Hepatocyte (in vitro differentiated cells): ENCODE measurements around the gene SLITRK4. TPM values are rescaled to one million over a fixed set of nuclear protein-coding genes. Genes with fewer than 3 reads are reported as not detected.
A peak's percentile ranks its signal among the peaks of the same experiment; 100 is the strongest.

ENCODE experiments used
- DNase-seq: peaks from one replicate; pipeline ENCODE4 v3.0.0-alpha.2; 2016; ENCODE audit warnings: low spot score
- H2AFZ ChIP-seq: fragments of 200-600 bp; sonication (generic); 2 replicates; pipeline ENCODE4 v1.6.0; 2016; ENCODE audit warnings: antibody characterized with exemption, mild to moderate bottlenecking
- H3K27ac ChIP-seq: fragments of 200-600 bp; sonication (generic); 2 replicates; pipeline ENCODE4 v1.5.1; 2016; ENCODE audit warnings: mild to moderate bottlenecking
- H3K27me3 ChIP-seq: fragments of 200-600 bp; sonication (generic); 2 replicates; pipeline ENCODE4 v1.6.1; 2016
- H3K36me3 ChIP-seq: fragments of 200-600 bp; sonication (generic); replicated peaks from 2 replicates; pipeline ENCODE4 v1.5.1; 2016; ENCODE audit warnings: low read depth; ENCODE audit not compliant: insufficient read depth
- H3K4me1 ChIP-seq: fragments of 200-600 bp; sonication (generic); 2 replicates; pipeline ENCODE4 v1.5.1; 2016; ENCODE audit warnings: mild to moderate bottlenecking, moderate library complexity; ENCODE audit not compliant: insufficient read depth
- H3K4me2 ChIP-seq: fragments of 200-600 bp; sonication (generic); 2 replicates; pipeline ENCODE4 v1.6.0; 2016
- H3K4me3 ChIP-seq: fragments of 200-600 bp; sonication (generic); 2 replicates; pipeline ENCODE4 v1.5.1; 2016; ENCODE audit warnings: mild to moderate bottlenecking
- H3K79me2 ChIP-seq: fragments of 200-600 bp; sonication (generic); 2 replicates; pipeline ENCODE4 v1.6.0; 2017; ENCODE audit warnings: mild to moderate bottlenecking
- H3K9me2 ChIP-seq: fragments of 200-600 bp; sonication (generic); replicated peaks from 2 replicates; pipeline ENCODE4 v1.6.0; 2017; ENCODE audit warnings: mild to moderate bottlenecking; ENCODE audit not compliant: insufficient read depth
- H3K9me3 ChIP-seq: fragments of 200-600 bp; sonication (generic); 2 replicates; pipeline ENCODE4 v1.5.1; 2016; ENCODE audit warnings: low read depth, mild to moderate bottlenecking
- H4K20me1 ChIP-seq: fragments of 200-600 bp; sonication (generic); 2 replicates; pipeline ENCODE4 v1.6.0; 2016; ENCODE audit warnings: mild to moderate bottlenecking; ENCODE audit not compliant: insufficient read depth, poor library complexity, severe bottlenecking
- CTCF ChIP-seq: fragments of 200-600 bp; sonication (generic); IDR thresholded peaks from 2 replicates; pipeline ENCODE4 v1.5.1; 2016; ENCODE audit warnings: antibody characterized with exemption, mild to moderate bottlenecking; ENCODE audit not compliant: poor library complexity
- EZH2 ChIP-seq: fragments of 200-600 bp; sonication (generic); IDR thresholded peaks from 2 replicates; pipeline ENCODE4 v1.6.1; 2016; ENCODE audit warnings: antibody characterized with exemption, mild to moderate bottlenecking, borderline replicate concordance
- EZH2phosphoT487 ChIP-seq: fragments of 200-600 bp; sonication (generic); IDR thresholded peaks from one replicate; pipeline ENCODE4 v1.6.1; 2018; ENCODE audit warnings: antibody characterized with exemption, mild to moderate bottlenecking, low read depth, moderate library complexity; ENCODE audit not compliant: unreplicated experiment, severe bottlenecking
- WGBS: methylation state at CpG from one replicate; pipeline ENCODE4 v1.1.6; 2016; ENCODE audit warnings: low lambda C conversion rate; ENCODE audit errors: missing lambda C conversion rate; 5-methylcytosine and 5-hydroxymethylcytosine counted together
- polyA plus RNA-seq: library from polyadenylated mRNA; unstranded; fragments of >200 nt; fragmentation: Nextera tagmentation; extraction: Ambion mirVana; gene quantifications from 2 replicates; pipeline ENCODE4 v1.2.1, GENCODE V29; 2016
- total RNA-seq: library from RNA; depleted of rRNA; stranded (reverse); fragments of >200 nt; gene quantifications from 2 replicates; pipeline ENCODE4 v1.2.3, GENCODE V29; 2014

SLITRK4 gene
- total and polyA plus RNA-seq, 2 experiments from 2014 or later, result 11.1 to 15.2 TPM

DNA sequence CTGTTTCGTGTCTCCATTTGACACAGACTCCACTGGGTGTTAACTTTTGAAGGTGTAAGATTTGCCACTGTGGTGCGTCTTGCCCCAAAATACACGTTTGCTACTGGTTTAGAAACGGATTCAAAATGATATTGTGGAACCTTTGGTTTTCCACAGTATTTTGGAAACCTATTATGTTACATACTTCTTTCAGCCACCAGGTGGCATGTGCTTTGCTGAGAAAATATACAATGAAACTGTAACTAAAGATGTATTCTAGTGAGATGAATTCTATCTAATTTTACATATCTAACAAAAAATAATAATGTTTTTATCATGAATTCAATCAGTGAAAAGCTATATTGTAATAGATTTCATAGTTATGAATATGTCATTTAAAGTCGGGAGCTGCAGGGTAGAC, 28.4 kb upstream of the SLITRK4 start:
- Histone ChIP-seq H3K79me2 (no peaks in the 10 kb centered on the region), H3K4me3 (no peak overlapping the region), H3K27me3 (no peaks in the 10 kb centered on the region), H3K4me1 (no peaks in the 10 kb centered on the region), H3K9me3 (no peaks in the 10 kb centered on the region), H3K4me2 (no peak overlapping the region), H4K20me1 (no peaks in the 10 kb centered on the region), H3K9me2 (no peaks in the 10 kb centered on the region), H3K27ac (no peak overlapping the region), H3K36me3 (no peaks in the 10 kb centered on the region), H2AFZ (no peak overlapping the region)
- TF ChIP-seq EZH2phosphoT487, result no peak
- TF ChIP-seq EZH2, result no peak
- peak; percentile 57 for TF ChIP-seq CTCF
- WGBS, result 45% methylated on average over 5 of the region's 5 CpGs
- peak; percentile 42 for DNase-seq

DNA sequence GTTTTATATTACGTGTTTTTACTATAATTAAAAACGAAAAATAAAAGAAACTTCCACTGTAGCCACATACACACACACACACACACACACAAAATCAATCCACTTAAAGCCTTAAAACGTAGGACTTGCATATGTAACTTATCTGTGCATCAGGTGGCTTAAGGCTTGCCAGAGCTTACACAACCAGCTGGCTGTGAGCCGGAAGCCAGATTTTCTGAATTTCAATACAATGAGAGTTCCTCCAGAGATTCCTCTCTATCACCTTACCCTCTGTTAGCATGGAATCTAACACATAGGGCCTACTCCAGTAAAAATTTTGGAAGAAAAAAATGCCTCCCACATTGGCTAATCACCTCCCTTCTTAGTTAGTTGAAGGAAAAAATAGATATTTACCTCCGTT, 27.9 kb upstream of the SLITRK4 start:
- DNase-seq, result no peak
- Histone ChIP-seq H3K4me1 (no peaks in the 10 kb centered on the region), H3K4me2 (no peak overlapping the region), H3K9me3 (no peaks in the 10 kb centered on the region), H3K9me2 (no peaks in the 10 kb centered on the region), H3K4me3 (no peak overlapping the region), H2AFZ (no peak overlapping the region), H3K36me3 (no peaks in the 10 kb centered on the region), H3K79me2 (no peaks in the 10 kb centered on the region), H3K27ac (no peak overlapping the region), H3K27me3 (no peaks in the 10 kb centered on the region), H4K20me1 (no peaks in the 10 kb centered on the region)
- TF ChIP-seq CTCF, result no peak
- no peak for TF ChIP-seq EZH2
- no peak for TF ChIP-seq EZH2phosphoT487
- 51% methylated on average over 5 of the region's 5 CpGs for WGBS

DNA sequence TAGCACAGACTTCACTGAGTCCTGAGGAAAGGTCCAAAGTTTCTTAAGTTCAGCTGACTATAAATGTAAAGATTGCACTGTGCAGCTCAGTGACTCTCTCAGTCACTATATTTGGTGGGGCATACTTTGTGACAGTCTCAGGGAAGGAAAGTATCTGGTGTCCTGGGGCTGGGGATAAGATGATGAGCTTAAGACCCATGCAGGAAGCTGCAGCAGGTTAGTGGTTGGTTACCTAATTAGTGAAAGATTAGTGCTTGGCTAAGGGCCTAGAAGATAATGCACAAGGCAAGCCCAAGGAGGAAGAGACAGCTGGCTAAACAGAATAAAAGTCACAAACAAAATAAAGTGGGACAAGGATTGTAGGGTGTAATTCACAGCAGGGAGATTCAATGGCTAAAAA, 25.4 kb upstream of the SLITRK4 start:
- TF ChIP-seq CTCF (no peak), EZH2 (no peak), EZH2phosphoT487 (no peak)
- Histone ChIP-seq H3K4me2 (no peak overlapping the region), H3K9me2 (no peaks in the 10 kb centered on the region), H3K4me3 (no peak overlapping the region), H3K27ac (no peak overlapping the region), H3K4me1 (no peaks in the 10 kb centered on the region), H4K20me1 (no peaks in the 10 kb centered on the region), H3K27me3 (no peaks in the 10 kb centered on the region), H3K79me2 (no peaks in the 10 kb centered on the region), H3K9me3 (no peaks in the 10 kb centered on the region), H3K36me3 (no peaks in the 10 kb centered on the region), H2AFZ (no peak overlapping the region)
- peak; percentile 7 for DNase-seq

GRCh38 chrX:143648705-143649104, 12.8 kb upstream of the SLITRK4 start:
- Histone ChIP-seq H3K36me3 (no peaks in the 10 kb centered on the region), H3K4me1 (no peaks in the 10 kb centered on the region), H3K9me2 (no peaks in the 10 kb centered on the region), H3K27ac (no peak overlapping the region), H2AFZ (no peak overlapping the region), H4K20me1 (no peaks in the 10 kb centered on the region), H3K4me3 (no peak overlapping the region), H3K79me2 (no peaks in the 10 kb centered on the region), H3K9me3 (no peaks in the 10 kb centered on the region), H3K4me2 (no peak overlapping the region), H3K27me3 (no peaks in the 10 kb centered on the region)
- peak; percentile 35 for DNase-seq
- TF ChIP-seq EZH2 (no peak), CTCF (peak; percentile 25)
- WGBS, result 37% methylated on average over 2 of the region's 2 CpGs
